Activated CD8-positive, alpha-beta memory T cell treated with anti-CD3 and anti-CD28 coated beads for 1 hour (primary cell): ENCODE data around the gene IL36A.

Experiments
- DNase-seq, 2 donors: peaks; one replicate each; pipeline ENCODE4 v3.0.0-alpha.2; 2020; ENCODE audit warnings: low read depth in 1 of 2; ENCODE audit errors: extremely low read depth in 1 of 2

IL36A gene, protein sequence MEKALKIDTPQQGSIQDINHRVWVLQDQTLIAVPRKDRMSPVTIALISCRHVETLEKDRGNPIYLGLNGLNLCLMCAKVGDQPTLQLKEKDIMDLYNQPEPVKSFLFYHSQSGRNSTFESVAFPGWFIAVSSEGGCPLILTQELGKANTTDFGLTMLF

DNA sequence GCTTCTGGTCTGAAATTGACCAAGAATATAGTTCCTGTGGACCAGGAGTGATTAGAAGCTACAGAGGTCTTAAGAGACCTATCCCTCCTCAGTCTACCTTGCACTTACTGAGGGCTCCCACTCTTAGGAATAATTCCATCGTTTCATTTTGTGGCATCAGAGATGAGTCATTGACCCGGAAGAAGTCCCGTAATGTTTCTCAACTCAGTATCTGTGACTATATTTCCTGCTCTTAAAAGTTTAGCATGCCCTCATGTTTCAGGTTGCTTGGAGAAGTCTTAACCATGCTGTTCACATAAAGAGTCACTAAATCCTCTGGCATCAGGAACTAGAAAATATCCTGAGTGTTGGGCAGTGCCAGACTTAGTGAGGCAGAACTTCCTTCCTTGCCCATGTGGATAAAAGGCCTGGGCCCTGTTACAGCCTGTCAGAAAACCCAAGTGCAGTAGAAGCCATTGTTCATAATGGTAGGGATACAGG lies at the start of gene IL36A:
IL36A (plus strand) TSS at position 430 of the 480 bp plus-strand sequence. CDS start 413 bp downstream, outside the sequence.
- no peak for DNase-seq

DNA sequence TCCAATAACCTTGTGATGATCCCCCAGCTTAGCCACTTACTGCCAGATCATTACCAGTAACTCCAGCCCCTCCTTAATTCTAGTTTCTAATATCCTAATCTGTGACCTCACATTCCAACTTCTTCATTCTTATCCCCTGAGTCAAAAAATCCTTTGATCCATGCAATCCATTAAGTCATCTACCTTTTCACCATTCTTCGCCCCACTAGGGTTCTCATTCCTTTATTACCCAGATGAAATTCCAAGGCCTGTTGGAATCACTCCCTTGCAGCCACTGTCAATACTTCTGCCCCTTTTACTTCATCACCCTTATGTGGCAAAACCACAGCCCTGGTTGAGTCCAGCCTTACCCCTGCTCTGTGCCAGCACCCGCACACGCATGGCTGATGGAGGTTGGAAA lies 47.7 kb upstream of the IL36A start:
- DNase-seq: no peak

DNA sequence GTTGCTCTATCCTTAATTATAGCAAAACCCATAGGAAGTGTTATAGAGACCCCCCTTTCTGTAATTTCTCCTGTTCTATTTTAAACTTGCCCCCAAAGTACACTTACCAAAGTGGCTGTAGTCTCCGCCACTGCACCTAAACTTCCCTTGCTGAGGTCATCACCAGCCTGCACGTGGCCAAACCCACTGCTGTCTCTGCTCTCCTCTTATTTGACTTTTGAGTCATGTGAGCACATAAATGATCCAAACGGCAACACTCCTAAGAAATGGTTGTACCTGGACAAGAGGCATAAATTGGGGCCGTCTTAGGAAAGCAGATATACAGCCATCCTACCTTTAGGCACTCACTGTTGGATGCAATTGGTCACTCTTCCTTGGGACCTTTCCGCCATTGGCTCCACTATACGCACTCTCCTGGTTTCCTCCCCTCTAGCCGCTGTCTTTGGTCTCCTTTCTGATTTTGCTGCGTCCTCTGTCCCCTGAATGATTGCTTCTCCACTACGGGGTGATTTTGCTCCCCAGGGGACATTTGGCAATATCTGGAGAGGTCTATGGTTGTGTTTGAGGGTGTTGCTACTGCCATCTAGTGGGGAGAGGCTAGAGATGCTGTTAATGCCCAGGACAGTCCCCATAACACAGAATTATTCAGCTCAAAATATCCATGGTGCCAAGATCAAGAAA lies 46.7 kb upstream of the IL36A start:
- no peak for DNase-seq

DNA sequence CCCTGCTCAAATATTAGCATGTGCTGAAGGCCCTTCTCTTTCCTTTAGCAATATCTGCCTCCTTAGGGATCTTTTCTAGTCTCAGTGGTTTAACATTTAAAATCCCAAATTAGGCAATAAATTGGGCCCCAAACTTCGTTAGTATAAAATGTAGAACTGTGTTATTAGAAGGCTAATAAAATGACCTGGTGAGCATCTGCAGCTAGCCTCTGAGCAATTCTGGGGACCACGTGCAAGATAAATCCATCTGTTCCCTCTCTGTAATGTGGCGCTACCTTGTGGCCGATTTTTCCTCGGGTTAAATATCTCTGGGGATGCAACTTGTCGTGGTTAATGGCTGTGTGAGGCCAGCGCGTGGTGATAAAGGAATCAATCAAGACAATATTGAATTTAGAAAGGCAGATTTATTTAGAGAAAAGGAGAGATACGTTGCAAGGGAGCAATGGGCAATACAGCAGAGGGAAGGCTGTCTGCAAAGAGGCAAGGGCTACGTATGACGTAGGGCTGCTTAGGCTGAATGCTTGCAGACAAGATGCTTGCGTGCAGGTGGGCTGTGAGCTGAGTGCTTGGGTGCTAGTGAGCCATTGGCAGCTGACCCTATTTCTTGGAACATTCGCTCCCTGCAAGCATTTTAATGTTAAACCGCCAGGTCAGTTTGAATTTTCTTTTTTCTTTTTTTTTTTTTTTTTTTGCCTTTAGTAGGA lies 46.0 kb upstream of the IL36A start:
- no peak for DNase-seq

DNA sequence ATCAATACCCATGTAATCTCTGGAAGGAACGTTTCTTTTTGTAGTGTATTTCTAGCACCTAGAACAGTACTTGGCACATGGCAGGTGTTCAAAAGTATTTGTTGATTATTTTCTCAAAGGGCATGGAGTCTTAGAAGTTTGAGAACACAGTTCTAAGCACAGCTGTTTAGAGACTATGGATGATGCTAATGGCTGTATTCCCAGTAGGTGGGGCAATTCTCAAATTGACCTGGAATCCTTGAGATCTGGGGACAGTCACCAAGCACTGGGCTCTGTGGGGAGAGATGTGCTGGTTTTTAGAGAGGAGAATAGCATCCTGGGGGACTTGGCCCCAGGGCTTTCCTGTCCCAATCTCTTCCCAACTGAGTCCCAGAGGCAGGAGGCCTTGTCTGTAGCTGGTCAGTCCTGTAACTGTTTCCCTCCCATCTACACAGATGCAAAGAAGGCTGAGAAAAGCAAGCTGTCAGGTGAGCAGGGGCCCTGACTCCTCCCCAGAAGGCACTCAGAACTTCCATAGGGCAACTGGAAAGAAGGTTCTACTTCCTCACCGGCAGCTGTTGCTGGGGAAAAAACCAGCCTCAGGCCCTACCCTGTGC lies 44.9 kb upstream of the IL36A start:
- DNase-seq: no peak

DNA sequence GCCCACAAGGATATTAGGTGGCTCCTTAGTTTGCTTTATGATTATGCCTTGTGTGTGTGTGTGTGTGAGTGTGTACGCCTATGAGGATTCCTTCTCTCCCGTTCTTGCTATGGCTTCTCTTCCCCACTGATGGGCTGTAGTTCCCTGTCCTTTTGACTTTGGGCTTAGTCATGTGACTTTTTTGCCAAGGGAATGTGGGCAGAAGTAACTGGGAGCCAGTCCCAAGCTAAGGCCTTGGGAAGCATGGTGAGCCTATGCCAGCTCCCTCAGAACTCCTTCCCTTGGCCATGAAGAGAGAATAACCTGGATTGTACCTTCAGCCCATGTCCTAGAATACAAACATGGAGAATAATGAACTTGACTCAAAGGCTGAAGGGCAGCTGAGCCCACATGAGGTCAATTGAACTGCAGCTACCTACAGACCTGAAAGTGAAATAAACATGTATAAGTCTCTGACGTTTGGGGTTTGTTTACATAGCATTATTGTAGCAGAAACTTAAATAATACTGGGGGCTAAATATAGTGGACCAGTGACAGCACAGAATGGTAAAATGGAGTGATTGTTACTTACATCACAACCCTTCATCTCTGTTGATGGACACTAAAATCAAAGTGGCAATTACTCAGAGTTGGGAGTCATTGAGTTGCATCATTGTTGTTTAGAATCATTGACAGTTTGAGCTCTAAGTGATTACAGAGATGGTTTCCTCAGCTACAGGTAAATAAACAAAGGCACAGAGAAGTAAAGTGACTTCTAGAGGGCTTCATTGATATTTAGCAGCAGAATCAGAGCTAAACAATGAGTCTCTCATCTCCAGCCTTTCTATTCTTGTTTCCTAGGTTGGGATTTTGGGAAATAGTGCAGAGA lies 42.7 kb upstream of the IL36A start:
- DNase-seq: no peak

DNA sequence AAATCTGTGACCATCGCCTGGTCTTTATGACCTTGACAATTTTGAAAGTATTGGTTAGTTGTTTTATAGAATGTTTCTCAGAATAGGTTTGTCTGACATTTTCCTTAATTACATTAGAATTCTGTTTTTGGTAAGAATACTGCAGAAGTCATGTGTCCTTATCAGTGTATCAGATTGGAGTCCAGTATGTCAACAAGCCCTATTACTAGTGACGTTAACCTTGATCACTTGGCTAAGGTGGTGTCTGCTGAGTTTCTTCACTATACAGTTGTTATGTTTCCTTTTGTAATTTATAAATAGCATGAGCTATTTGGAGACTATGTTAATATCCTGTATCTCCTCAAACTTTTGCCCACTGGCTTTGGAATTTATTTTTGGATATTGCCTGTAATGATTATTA lies 38.2 kb upstream of the IL36A start:
- no peak for DNase-seq

DNA sequence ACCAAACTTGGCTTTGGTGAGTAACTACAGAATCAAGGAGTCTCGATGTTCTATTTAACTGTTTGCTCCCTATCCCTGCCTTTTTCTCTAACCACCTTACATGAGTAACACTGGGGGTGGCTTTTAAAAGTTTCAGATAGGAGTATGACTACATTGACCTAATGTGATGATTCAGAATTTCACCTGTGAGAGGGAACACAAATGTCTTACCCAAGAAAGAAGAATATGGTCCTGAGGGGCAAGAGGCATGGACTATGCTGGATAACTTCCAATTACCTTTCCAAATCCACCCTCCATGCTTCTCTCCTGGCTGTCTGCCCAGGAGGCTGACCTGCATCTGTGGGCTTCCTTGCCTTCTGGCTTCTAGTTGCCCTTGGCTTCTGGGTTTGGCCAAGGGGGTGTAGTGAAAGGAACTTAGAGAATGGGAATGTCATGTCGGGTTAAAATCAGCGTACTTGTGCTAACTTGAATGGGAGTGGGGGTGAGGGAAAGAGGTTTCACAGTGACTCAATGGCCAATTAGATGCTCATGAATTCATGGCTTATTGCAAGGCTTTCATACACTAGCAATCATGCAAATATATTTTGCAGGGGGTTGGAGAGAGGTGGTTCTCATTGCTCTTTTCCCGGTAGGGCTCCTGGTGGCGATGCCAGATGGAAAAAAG lies 32.7 kb upstream of the IL36A start:
- DNase-seq: no peak

DNA sequence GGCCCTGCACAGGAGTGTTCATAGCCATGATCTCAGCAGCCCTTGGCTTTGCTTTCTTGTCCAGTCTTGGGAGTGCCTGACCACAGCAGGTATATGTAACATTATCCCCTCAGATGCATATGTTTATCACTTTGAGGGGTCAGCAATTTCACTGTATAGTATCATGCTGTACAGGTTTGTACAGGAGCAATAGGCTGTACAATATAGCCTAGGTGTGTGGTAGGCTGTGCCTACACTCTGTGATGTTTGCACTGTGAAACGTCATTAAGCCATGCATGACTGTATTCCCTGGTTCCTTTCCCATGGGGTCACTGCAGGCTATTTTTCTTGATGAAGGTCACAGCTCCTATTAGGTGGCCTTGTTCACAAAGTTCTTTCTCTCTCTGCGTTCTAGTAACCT lies 32.1 kb upstream of the IL36A start:
- no peak for DNase-seq

DNA sequence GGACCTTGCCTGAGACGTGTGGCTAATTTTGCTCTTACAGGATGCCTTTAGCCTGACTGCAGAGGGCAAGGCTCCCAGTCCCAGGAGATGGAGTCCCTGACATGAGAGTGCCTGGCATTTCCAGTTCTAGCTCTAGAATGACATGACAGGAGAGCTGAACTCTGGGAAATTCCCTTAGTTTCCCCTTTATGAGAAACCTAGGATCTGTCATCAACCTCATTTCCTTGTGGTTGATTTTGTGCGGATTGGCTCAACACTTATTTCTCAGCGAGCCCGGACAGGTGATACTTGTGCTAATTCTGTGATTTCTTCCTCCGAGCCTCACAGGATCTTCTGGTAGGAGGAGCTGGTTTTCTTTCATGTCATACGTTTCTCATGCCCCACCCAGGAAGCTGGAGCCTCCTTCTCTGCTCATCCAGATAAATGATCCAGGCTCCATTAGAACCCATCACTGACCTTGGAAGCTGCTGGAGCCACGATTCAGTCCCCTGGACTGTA lies 27.7 kb upstream of the IL36A start, which contains the start of gene IL36G:
IL36G (plus strand) TSS at position 448 of the 498 bp plus-strand sequence. CDS start 633 bp downstream, outside the sequence.
- DNase-seq: no peak

DNA sequence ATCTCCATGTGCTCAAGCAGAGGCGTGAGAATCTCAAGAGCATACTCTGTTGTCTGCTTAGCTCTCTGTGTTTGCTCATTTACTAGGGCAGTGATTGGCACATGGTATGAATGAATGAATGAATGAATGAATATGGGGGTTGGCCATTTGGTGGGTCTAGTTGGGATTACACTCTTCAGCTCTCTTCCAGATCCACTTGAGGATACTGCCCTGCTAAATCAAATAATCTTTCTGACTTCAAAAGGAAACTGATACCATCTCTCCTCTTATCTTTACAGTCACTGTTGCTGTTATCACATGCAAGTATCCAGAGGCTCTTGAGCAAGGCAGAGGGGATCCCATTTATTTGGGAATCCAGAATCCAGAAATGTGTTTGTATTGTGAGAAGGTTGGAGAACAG lies 25.5 kb upstream of the IL36A start:
- DNase-seq: no peak

DNA sequence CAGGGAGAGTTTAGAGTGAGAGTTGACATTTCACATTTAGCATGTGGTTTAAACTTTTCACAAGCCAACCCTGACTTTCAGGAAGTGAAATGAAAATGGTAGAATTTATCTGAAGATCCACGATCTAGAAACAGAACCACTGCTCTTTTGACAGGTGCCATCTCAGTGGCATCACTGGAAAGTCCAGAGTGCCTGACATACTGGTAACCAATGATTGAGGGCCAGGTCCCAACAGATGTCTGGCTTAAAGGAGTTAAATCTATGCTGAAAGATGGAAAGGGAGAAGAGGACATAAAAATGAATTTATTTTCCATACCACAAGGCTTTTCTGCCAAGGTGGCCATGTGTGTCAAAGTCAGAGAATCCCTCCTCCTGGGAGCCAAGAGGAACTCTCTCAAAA lies 24.7 kb upstream of the IL36A start:
- no peak for DNase-seq

DNA sequence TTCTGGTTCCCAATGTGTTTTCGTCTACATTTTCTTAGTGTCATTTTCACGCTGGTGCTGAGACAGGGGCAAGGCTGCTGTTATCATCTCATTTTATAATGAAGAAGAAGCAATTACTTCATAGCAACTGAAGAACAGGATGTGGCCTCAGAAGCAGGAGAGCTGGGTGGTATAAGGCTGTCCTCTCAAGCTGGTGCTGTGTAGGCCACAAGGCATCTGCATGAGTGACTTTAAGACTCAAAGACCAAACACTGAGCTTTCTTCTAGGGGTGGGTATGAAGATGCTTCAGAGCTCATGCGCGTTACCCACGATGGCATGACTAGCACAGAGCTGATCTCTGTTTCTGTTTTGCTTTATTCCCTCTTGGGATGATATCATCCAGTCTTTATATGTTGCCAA lies 20.2 kb upstream of the IL36A start:
- peak in 1 of 2 donors; percentile 1 for DNase-seq

DNA sequence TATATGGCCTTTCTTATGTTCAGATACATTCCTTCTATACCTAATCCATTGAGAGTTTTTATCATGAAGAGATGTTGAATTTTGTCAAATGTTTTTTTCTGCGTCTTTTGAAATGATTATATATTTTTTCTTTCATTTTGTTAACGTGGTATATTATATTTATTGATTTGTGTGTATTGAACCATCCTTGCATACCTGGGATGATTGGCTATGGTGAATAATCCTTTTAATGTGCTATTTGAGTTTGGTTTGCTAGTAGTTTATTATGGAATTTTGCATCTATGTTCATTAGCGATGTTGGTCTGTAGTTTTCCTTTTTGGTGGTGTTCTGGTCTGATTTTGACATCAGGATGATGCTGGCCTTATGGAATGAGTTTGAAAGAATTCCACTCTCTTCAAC lies 15.6 kb upstream of the IL36A start:
- DNase-seq: no peak

DNA sequence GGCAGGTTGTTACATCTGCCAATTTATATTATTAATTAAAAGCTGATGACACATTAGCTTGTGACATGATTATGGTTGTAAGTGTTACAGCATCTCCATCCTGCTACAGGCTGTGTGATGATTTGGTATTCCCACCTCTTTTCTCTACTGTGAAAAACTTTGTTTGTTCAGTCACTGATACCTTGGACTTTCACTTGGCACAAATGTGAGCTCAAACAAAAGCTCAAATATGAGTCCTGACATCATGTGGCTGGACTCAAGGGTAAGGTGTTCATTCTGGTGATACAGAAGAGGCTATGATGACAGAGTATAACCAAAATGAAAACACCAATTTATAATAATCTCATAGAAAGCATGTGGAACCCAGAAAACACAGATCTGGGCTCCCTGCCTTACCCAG lies 11.4 kb upstream of the IL36A start:
- DNase-seq: no peak

DNA sequence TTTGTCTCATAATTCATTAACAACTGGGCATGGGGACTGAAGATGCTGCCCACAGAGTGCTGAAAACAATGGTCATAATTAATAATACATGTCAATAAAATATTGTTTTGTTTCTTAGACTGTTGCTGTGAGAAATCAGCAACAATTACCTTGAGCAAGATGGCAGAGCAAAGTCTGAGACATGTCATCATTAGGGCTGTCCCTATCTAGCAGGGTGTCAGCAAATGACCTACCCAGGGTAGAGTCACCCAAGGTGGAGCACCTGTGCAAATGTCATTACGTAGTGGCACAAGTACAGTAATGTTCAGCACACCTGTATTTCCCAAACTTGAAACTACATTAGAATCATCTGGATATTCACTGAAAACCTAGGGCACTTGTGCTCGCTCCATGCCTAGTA lies 10.6 kb upstream of the IL36A start:
- DNase-seq: no peak

DNA sequence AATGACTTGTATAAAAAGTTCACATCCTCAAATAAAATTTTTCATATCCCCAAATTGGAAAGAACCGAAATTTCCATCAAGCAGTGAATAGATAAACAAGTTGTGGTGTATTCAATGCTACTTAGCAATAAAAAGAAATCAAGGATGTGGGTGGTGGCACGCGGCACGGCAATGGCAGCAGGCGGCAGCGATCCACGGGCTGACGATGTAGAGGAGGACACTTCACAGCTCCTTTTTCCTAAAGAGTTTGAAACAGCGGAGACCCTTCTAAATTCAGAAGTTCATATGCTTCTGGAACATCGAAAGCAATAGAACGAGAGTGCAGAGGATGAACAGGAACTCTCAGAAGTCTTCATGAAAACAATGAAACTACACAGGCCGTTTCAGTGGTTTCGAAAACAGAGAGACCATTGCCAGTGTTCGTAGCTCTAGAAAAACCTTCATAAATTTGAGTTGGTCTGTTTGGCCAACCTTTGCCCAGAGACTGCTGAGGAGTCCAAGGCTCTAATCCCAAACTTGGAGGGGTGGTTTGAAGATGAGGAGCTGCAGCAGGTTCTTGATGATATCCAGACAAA lies 9.8 kb upstream of the IL36A start:
- no peak for DNase-seq

DNA sequence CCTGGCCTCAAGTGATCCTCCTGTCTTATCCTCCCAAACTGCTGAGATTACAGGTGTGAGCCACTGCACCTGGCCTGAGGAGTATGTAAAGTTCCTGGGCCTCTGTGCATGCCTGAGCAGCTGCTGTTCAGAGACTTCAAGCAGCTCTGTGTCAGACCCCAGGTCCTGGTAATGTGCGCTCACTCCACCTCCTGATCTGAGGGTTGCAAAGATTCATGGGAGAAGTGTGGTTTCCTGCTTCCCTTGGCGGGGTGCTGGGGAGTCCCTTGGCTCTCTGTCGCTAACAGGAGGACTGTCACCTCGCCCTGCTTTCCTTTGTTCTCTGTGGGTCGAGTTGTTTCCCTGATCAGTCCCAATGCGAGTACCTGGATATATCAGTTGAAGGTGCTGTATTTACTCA lies 8.6 kb upstream of the IL36A start:
- peak; percentile 28 to 37 for DNase-seq

DNA sequence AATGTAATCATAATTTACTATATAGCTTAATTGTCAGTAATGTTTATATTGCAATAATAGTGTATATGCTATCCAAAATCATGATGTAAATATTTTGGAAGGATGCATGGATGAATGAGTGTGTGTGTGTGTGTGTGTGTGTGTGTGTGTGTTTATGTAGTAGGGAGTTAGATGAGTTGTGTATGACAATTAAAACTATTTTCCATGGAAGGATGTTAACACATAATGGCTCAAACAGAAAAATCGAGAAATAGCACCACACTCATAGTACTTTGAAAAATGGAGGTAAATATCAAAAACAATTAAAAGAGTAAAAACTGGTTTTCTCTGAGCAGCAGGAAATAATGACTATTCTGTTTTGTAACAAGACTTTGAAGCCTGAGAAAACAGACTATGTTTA lies 8.1 kb upstream of the IL36A start:
- no peak for DNase-seq

DNA sequence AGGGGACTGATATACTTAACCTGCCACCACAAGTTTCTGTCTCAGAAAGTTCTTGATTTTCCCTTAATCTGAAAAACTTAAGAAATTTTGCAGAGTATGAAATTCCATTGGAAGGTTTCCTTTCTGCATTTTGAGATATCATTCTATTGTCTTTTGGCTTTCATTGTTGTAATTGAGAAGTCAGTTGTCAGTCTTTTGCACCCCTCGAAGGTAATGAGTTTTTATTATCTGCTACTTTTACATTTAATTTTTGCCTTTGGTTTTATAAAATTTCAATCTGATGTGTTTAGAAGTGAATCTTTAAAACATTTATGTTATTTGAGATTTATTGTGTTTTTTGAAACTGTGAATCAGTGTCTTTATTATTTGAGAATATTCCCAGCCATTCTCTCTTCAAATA lies 4.8 kb upstream of the IL36A start:
- DNase-seq: no peak
